Esophagus squamous epithelium (tissue), 4 donors: ENCODE measurements around the gene ZNF41.

Source experiments
- CTCF ChIP-seq, 6 experiments: fragments of 450-650 bp in 4 of 6; fragments of 200-600 bp in 2 of 6; sonication (generic) in 2 of 6; IDR thresholded peaks; one replicate each; pipeline ENCODE4 v1.5.1; 2016 to 2019; ENCODE audit warnings: antibody characterized with exemption in 6 of 6, mild to moderate bottlenecking in 4 of 6, moderate library complexity in 4 of 6
- POLR2A ChIP-seq, 4 donors: fragments of 450-650 bp; IDR thresholded peaks; one replicate each; pipeline ENCODE4 v1.6.1; 2017; ENCODE audit warnings: antibody characterized with exemption in 4 of 4, mild to moderate bottlenecking in 4 of 4, moderate library complexity in 3 of 4

DNA sequence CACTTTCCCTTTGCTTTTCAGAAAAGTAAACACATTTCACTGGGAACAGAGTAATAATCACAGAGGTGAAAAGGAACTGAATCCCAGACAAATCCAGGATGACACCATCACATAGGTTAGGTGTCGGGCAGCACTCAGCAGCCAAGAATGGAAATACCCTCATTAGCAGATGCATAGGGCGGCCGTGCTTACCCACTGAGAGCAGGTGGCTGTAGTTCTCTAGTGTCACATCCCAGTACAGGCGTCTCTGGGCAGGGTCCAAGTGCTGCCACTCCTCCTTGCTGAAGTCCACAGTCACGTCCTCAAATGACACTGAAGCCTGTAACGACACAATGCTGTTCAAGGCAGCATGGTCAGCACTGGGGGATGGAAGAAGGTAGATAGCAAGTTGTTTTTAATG is 26.9 kb downstream of the ZNF41 start:
- TF ChIP-seq CTCF (IDR thresholded peaks at IDR 0.05) (no peak), POLR2A (IDR thresholded peaks at IDR 0.05) (no peak)
